Subcutaneous abdominal adipose tissue (tissue), 5 donors: ENCODE results near the gene PTPRM.

Experiments used
- H3K27ac ChIP-seq: one replicate; pipeline ENCODE4 v1.7.0; 2013; ENCODE audit warnings: low read depth, mild to moderate bottlenecking, inconsistent platforms, low read length, moderate library complexity
- H3K27me3 ChIP-seq, 5 donors: one replicate each; pipeline ENCODE4 v1.7.0; 2013; ENCODE audit warnings: low read length in 5 of 5, inconsistent platforms in 1 of 5; ENCODE audit not compliant: control insufficient read depth in 5 of 5, insufficient read depth in 4 of 5
- H3K36me3 ChIP-seq, 5 donors: one replicate each; pipeline ENCODE4 v1.7.0; 2013; ENCODE audit warnings: low read length in 5 of 5; ENCODE audit not compliant: control insufficient read depth in 5 of 5, insufficient read depth in 5 of 5
- H3K4me1 ChIP-seq, 5 donors: one replicate each; pipeline ENCODE4 v1.7.0; 2013; ENCODE audit warnings: low read length in 5 of 5, mild to moderate bottlenecking in 3 of 5, moderate library complexity in 1 of 5; ENCODE audit not compliant: control insufficient read depth in 5 of 5, insufficient read depth in 5 of 5
- H3K4me3 ChIP-seq, 5 donors: one replicate each; pipeline ENCODE4 v1.7.0; 2013; ENCODE audit warnings: low read length in 5 of 5, low read depth in 1 of 5
- H3K9ac ChIP-seq, 5 donors: one replicate each; pipeline ENCODE4 v1.7.0; 2013; ENCODE audit warnings: low read length in 5 of 5, mild to moderate bottlenecking in 4 of 5, moderate library complexity in 3 of 5
- H3K9me3 ChIP-seq, 5 donors: one replicate each; pipeline ENCODE4 v1.7.0; 2013; ENCODE audit warnings: low read length in 5 of 5; ENCODE audit not compliant: control insufficient read depth in 5 of 5
- donor health status: healthy.
- donor health status: healthy.
- donor health status: healthy.
- donor health status: healthy.
- donor health status: healthy.

The PTPRM gene

GRCh38 chr18:7772951-7773350 lies 205.8 kb downstream of the PTPRM start:
- Histone ChIP-seq H3K4me1 (peaks cover 0 to 13% (median 2%) of the 10 kb centered on the region in 5 donors), H3K27ac (no peak overlapping the region), H3K36me3 (peaks cover 0 to 6% (median 3%) of the 10 kb centered on the region in 5 donors), H3K4me3 (no peak overlapping the region), H3K27me3 (no peaks in the 10 kb centered on the region), H3K9ac (no peak overlapping the region), H3K9me3 (no peaks in the 10 kb centered on the region)

GRCh38 chr18:7775128-7775527 lies 208.0 kb downstream of the PTPRM start:
- Histone ChIP-seq H3K9ac (no peak overlapping the region), H3K4me3 (no peak overlapping the region), H3K9me3 (no peaks in the 10 kb centered on the region), H3K4me1 (peaks cover 0 to 13% (median 2%) of the 10 kb centered on the region in 5 donors), H3K27ac (no peak overlapping the region), H3K27me3 (no peaks in the 10 kb centered on the region), H3K36me3 (peaks cover 0 to 6% (median 3%) of the 10 kb centered on the region in 5 donors)

- H3K27ac ChIP-seq: no peak overlapping the region
These were observed 208.7 kb downstream of the PTPRM start for GRCh38 chr18:7775843-7776242.

GRCh38 chr18:7778181-7778580 lies 211.1 kb downstream of the PTPRM start:
- peaks cover 0 to 5% (median 2%) of the 10 kb centered on the region in 5 donors for H3K4me1 ChIP-seq
- H3K9ac ChIP-seq: no peak overlapping the region
- H3K27ac ChIP-seq: no peak overlapping the region
- no peak overlapping the region for H3K4me3 ChIP-seq
- H3K36me3 ChIP-seq: peaks cover 0 to 6% (median 3%) of the 10 kb centered on the region in 5 donors
- H3K27me3 ChIP-seq: no peaks in the 10 kb centered on the region
- no peaks in the 10 kb centered on the region for H3K9me3 ChIP-seq

More at GRCh38 chr18:7775843-7776242, 208.7 kb downstream of the PTPRM start:
- H3K27me3 ChIP-seq: no peaks in the 10 kb centered on the region
- H3K4me1 ChIP-seq: peaks cover 0 to 13% (median 2%) of the 10 kb centered on the region in 5 donors
- H3K9ac ChIP-seq: no peak overlapping the region
- H3K36me3 ChIP-seq: peaks cover 0 to 6% (median 3%) of the 10 kb centered on the region in 5 donors
- H3K4me3 ChIP-seq: no peak overlapping the region
- no peaks in the 10 kb centered on the region for H3K9me3 ChIP-seq

- Histone ChIP-seq H3K9ac (no peak overlapping the region), H3K4me3 (no peak overlapping the region), H3K9me3 (no peaks in the 10 kb centered on the region), H3K27ac (no peak overlapping the region), H3K4me1 (peaks cover 0 to 5% (median 2%) of the 10 kb centered on the region in 5 donors), H3K27me3 (no peaks in the 10 kb centered on the region), H3K36me3 (peaks cover 0 to 6% (median 3%) of the 10 kb centered on the region in 5 donors)
These were observed 212.1 kb downstream of the PTPRM start for GRCh38 chr18:7779211-7779610.

GRCh38 chr18:7784171-7784570 lies 217.1 kb downstream of the PTPRM start:
- Histone ChIP-seq H3K4me1 (peaks cover 0 to 4% (median 0%) of the 10 kb centered on the region in 5 donors), H3K4me3 (no peak overlapping the region), H3K9ac (no peak overlapping the region), H3K27me3 (no peaks in the 10 kb centered on the region), H3K36me3 (no peaks in the 10 kb centered on the region), H3K27ac (no peak overlapping the region), H3K9me3 (no peaks in the 10 kb centered on the region)

GRCh38 chr18:7786569-7786968 lies 219.5 kb downstream of the PTPRM start:
- Histone ChIP-seq H3K9me3 (no peaks in the 10 kb centered on the region), H3K9ac (no peak overlapping the region), H3K36me3 (no peaks in the 10 kb centered on the region), H3K27ac (no peak overlapping the region), H3K4me3 (no peak overlapping the region), H3K27me3 (no peaks in the 10 kb centered on the region), H3K4me1 (peaks cover 0 to 15% (median 10%) of the 10 kb centered on the region in 5 donors)

- no peaks in the 10 kb centered on the region for H3K27me3 ChIP-seq
- H3K9me3 ChIP-seq: no peaks in the 10 kb centered on the region
- no peaks in the 10 kb centered on the region for H3K36me3 ChIP-seq
- H3K9ac ChIP-seq: no peak overlapping the region
- H3K27ac ChIP-seq: no peak overlapping the region
- no peak overlapping the region for H3K4me3 ChIP-seq
- peaks cover 0 to 15% (median 10%) of the 10 kb centered on the region in 5 donors for H3K4me1 ChIP-seq
These were observed 220.2 kb downstream of the PTPRM start for GRCh38 chr18:7787339-7787738.

- no peaks in the 10 kb centered on the region for H3K9me3 ChIP-seq
- H3K4me3 ChIP-seq: no peak overlapping the region
- H3K27me3 ChIP-seq: no peaks in the 10 kb centered on the region
- H3K27ac ChIP-seq: peak overlapping the region; percentile 52
- H3K36me3 ChIP-seq: peaks cover 0 to 3% (median 0%) of the 10 kb centered on the region in 5 donors
- H3K4me1 ChIP-seq: peaks cover 0 to 11% (median 10%) of the 10 kb centered on the region in 5 donors
- H3K9ac ChIP-seq: no peak overlapping the region
These were observed 222.9 kb downstream of the PTPRM start for GRCh38 chr18:7789856-7790552.

GRCh38 chr18:7793100-7793499 lies 226.0 kb downstream of the PTPRM start:
- Histone ChIP-seq H3K27me3 (no peaks in the 10 kb centered on the region), H3K4me3 (no peak overlapping the region), H3K9me3 (no peaks in the 10 kb centered on the region), H3K27ac (no peak overlapping the region), H3K9ac (no peak overlapping the region), H3K4me1 (peaks cover 0 to 15% (median 11%) of the 10 kb centered on the region in 5 donors), H3K36me3 (peaks cover 0 to 3% (median 0%) of the 10 kb centered on the region in 5 donors)
